HG03342 (cell line): ENCODE data around the gene SLC1A2.

Experiments
- ATAC-seq: cut with Tn5 transposase; IDR thresholded peaks from one replicate; pipeline ENCODE4 v1.9.1; 2021; ENCODE audit warnings: mild to moderate bottlenecking, moderate library complexity; ENCODE audit not compliant: unreplicated experiment

SLC1A2 gene

DNA sequence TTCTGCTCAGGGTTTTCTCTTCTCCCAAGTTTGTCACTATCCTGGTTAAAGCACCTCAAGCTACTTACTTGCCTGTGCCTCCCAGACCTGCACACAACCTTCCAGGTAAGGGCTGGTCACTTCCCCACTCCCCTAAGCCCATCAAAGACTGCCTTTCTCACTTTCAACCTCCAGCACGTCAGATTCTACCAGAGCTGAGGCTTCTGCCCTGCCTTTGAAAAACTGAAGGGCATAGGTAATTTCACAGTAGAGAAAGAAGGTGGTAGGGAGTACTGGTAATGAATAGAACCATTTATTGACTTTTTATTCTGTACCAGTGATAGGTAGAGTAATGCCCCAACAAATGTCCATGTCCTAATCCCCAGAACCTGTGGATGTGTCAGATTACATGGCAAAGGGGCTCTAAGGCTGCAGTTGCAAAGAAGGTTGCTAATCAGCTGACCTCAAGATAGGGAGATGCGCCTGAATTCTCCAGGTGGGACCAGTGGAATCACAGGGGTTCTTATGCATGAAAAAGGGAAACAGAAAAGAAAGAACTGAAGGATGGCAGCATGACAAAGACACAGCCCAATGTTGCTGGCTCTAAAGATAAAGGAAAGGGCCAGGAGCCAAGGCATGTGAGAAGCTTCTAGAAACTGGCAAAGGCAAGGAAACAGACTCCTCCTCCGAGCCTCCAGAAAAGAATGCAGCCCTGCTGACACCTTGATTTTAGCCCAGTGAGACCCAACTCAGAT lies 89.0 kb downstream of the SLC1A2 start:
- ATAC-seq = no peak

- ATAC-seq = no peak
Observed at GRCh38 chr11:35327829-35328228, 91.5 kb downstream of the SLC1A2 start.

DNA sequence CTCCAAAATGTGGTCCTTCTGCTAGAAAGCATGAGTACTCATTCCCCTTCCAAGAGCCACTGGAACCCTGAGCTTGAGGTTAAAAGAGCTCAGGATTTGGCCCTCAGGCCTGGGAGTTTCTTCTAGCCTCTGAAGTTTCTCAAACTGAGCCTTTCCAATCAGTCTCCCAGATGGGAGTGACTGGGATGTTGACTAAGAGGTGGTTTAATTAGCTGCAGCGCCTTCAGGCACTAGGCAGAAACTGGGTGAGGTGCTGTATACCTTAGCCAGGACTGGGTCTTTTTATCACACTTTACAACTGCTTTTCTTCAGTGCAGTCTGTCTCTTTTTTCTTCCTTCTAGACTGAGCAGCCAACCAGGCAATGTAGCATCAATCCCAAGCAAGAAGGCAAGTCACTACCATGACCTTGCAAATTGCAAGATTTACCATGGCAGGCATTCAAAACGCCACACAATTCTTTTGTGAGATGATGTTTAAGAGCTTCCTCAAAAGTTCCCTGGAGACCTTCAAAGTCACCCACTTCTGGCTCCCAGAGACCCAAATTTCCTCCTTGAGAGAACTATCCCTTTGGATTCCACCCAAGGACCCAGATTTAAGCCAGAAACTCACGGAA lies 93.0 kb downstream of the SLC1A2 start:
- no peak for ATAC-seq

DNA sequence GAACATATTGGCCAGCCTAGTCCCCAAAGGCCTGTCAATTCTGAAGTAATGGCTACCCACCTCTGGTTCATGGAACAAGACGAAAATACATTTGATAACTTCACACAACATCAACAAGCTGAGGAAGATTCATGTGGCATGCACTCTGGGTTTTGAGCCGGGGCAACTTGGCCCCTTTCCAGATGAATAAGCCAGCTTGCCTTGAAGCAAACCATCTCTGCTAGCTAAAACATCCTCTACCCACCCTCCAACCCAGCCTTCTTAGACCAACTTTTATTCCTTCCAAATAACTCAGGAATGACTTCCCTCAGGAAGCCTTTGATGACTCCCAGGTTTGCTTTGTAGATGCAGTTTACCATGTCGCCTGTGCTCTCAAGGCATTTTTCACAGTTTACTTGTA lies 94.4 kb downstream of the SLC1A2 start:
- ATAC-seq = no peak

DNA sequence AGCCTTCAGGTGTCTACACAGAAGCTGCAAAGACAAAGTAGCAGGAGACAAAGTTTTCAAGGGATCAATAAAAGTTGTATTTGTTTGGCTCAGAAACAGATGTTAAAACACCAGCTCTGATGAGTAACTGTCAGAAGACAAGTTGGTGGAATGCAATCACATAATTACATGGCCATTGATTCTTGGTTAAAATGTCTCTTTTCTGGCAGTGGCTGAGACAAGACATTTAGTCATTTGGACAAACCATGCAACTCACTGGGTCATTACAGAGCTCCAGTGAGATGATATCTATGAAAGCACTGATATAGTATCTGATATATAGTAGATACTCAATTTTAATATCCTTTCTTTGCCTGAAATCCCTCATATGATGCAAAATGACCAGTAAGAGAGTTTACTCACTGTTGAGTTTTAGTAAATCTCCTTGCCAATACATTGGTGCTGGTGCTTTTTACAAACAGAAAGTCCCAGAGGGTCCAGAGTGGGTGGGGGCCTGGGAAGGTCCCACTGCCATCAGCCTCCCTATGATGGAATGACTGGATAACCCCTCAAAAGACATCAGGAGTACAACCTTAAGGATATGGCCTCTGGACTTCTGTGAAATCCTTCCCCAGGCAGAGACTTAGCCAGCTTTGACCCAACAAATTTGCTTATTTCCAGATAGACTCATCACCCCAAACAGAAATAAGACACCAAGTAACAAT lies 95.0 kb downstream of the SLC1A2 start:
- no peak for ATAC-seq

- no peak for ATAC-seq
Observed at GRCh38 chr11:35323076-35323868, 96.1 kb downstream of the SLC1A2 start.

DNA sequence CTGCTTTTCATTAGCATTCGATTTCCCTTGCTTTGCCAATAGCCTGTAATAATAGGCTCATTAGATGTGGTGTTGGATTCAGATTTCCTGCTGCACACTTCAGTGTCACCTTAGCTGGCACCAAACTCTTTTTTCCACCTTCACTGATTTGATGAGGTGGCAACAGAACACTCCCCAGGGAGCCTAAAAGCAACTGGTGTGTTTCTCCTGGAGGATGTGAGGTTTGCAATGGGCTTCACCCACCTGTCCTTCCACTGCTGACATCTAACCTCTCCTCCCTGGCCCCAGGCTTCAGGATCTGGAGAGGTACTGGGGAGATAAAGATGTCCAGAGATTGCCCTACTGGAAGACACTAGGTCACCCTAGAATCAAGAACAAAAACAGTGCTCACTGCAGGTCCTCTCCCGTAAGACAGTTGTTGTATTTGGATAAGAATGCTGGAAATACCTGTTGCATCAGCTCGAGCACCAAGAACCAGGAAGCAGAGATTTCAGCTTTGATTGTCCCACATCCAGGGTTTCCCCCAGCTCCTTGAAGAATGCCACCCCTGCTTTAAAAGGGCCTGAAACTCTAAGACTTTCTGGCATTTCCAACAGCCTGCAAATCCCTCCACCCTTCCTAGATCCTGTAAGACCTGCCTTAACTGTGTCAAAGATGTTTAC lies 96.9 kb downstream of the SLC1A2 start:
- ATAC-seq = no peak

GRCh38 chr11:35321532-35322317 lies 97.6 kb downstream of the SLC1A2 start:
- ATAC-seq = no peak

GRCh38 chr11:35321111-35321510 lies 98.2 kb downstream of the SLC1A2 start:
- no peak for ATAC-seq

GRCh38 chr11:35318977-35319925 lies 100.1 kb downstream of the SLC1A2 start:
- ATAC-seq = no peak

DNA sequence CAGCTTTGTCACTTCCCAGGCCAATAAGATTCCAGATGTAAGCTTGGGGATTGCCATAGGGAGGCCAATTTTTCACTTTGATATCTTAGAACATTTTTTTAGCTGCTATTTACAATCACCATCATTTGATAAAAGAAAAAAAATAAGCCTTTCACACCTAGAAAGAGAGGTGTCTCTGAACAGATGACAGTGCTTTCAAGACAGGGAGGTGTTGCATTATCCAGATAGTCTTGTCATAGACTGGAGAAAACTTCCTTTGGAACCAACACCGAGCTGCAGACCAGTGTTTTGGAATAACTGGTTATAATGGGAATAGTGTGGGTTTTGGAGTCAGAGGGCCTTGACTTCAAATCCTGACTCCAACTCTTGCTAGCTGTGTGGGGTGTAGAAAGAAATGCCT lies 101.0 kb downstream of the SLC1A2 start:
- no peak for ATAC-seq

DNA sequence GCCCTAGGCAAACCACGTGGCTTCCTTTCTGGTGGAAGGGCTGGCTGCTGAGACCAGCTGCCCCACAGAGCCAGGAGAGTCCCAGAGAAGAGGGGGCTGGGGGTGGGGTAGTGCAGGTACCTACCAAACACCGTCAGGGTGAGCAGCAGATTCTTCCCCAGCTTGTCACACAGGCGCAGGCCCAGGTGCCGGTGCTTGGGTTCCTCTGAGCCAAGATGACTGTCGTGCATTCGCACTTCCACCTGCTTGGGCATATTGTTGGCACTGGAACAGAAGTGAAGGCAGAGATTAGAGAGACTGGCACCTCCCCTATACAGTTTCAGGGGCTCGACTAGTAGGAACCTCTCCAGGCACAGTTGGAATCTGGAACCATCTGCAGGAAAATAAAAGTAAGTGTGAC lies 102.1 kb downstream of the SLC1A2 start:
- no peak for ATAC-seq

GRCh38 chr11:35316161-35316560 lies 103.2 kb downstream of the SLC1A2 start:
- no peak for ATAC-seq

- no peak for ATAC-seq
Observed at GRCh38 chr11:35313760-35314153, 105.6 kb downstream of the SLC1A2 start.

DNA sequence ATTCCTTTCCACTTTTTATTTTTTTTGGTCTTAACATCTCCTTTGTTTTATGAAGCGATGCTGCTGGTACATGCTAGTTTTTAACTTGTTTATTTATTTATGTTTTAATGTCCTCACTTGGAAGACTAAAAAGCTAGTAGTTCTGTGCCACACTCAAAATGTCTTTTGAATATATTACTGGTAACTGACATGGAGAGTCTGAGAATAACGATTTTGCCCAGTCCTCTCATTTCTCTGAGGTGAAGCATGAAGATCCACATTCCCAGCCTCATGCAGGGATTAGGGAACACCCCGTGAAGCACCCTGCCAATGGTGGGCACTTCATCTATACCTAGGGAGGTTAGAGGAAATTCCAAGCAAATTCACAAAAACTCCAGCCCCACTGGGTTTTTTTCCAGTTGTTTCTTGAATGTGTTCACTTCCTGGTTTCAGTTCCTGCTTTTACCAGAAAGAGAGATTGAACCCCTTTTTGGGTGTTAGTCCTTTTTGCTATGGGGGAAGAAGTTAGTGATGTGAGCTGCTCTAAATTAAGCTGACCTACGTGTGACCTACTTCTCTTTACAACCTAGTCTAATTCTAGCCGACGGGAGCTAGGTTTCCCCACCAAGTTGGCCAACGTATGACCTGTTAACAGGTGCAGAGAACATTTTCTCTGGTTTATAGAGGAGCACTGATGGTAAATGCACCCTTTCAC lies 106.1 kb downstream of the SLC1A2 start:
- peak; percentile 87 for ATAC-seq

DNA sequence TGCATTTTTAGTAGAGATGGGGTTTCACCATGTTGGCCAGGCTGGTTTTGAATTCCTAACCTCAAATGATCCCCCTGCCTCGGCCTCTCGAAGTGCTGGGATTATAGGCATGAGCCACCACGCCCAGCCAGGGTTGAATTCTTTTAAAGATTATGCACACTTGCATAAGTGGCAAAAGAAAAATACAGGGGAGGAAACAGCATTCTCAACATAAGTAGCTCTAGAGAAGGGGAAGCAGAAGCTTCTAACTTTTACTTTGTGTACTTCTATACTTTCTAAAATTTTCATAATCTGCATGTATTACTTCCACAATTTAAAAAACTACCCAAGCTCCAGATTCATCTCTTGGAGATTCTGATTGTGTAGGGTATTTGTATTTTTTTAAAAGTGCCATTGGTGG lies 108.0 kb downstream of the SLC1A2 start:
- ATAC-seq = no peak

GRCh38 chr11:35308157-35308556 lies 111.2 kb downstream of the SLC1A2 start:
- ATAC-seq = no peak

- ATAC-seq = no peak
Observed at GRCh38 chr11:35307221-35307621, 112.1 kb downstream of the SLC1A2 start.
